ENCODE results near the gene FDXR. TPM values are rescaled to one million over a fixed set of nuclear protein-coding genes. Genes with fewer than 3 reads are reported as not detected.
A peak's percentile ranks its signal among the peaks of the same experiment; 100 is the strongest.

FDXR gene
- total and polyA plus RNA-seq, 4 donors, result 3.9 to 10.1 (median 4.6) TPM

GRCh38 chr17:74874615-74875037 lies 1.8 kb upstream of the FDXR start:
- Histone ChIP-seq H3K9me3 (ENCODE audit: control insufficient read depth in 4 of 4, low read length in 3 of 4) (no peaks in the 10 kb centered on the region), H3K36me3 (ENCODE audit: control insufficient read depth in 4 of 4, insufficient read depth in 3 of 4, low read depth in 1 of 4, low read length in 3 of 4) (no peaks in the 10 kb centered on the region), H3K27ac (ENCODE audit: low read depth in 1 of 2, low read length in 2 of 2) (no peak overlapping the region), H3K27me3 (ENCODE audit: control insufficient read depth in 4 of 4, insufficient read depth in 4 of 4, low read length in 3 of 4) (no peaks in the 10 kb centered on the region), H3K9ac (ENCODE audit: low read depth in 1 of 2, low read length in 2 of 2) (no peak overlapping the region), H3K4me3 (ENCODE audit: low read depth in 1 of 3, low read length in 3 of 3) (no peak overlapping the region), H3K4me1 (ENCODE audit: control insufficient read depth in 4 of 4, insufficient read depth in 4 of 4, low read length in 3 of 4) (peaks cover 9 to 20% (median 14%) of the 10 kb centered on the region in 4 donors)
- WGBS, result 97% methylated on average over 5 of the region's 5 CpGs
- TF ChIP-seq MAX (IDR thresholded peaks at IDR 0.05), result no peak
- no peak for TF ChIP-seq TAF1 (conservative IDR thresholded peaks at IDR 0.05)
- TF ChIP-seq, protein P1, sequence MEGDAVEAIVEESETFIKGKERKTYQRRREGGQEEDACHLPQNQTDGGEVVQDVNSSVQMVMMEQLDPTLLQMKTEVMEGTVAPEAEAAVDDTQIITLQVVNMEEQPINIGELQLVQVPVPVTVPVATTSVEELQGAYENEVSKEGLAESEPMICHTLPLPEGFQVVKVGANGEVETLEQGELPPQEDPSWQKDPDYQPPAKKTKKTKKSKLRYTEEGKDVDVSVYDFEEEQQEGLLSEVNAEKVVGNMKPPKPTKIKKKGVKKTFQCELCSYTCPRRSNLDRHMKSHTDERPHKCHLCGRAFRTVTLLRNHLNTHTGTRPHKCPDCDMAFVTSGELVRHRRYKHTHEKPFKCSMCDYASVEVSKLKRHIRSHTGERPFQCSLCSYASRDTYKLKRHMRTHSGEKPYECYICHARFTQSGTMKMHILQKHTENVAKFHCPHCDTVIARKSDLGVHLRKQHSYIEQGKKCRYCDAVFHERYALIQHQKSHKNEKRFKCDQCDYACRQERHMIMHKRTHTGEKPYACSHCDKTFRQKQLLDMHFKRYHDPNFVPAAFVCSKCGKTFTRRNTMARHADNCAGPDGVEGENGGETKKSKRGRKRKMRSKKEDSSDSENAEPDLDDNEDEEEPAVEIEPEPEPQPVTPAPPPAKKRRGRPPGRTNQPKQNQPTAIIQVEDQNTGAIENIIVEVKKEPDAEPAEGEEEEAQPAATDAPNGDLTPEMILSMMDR (IDR thresholded peaks at IDR 0.05; ENCODE audit: low read depth, low read length, missing input control), result no peak
- no peak for DNase-seq (ENCODE audit: low spot score)

GRCh38 chr17:74873874-74874614 lies 1.2 kb upstream of the FDXR start:
- H3K27me3 ChIP-seq (ENCODE audit: control insufficient read depth in 4 of 4, insufficient read depth in 4 of 4, low read length in 3 of 4), result no peaks in the 10 kb centered on the region
- H3K27ac ChIP-seq (ENCODE audit: low read depth in 1 of 2, low read length in 2 of 2), result peak overlapping the region; percentile 79 to 83
- peaks cover 9 to 20% (median 14%) of the 10 kb centered on the region in 4 donors for H3K4me1 ChIP-seq (ENCODE audit: control insufficient read depth in 4 of 4, insufficient read depth in 4 of 4, low read length in 3 of 4)
- no peak for TF ChIP-seq SP1 (IDR thresholded peaks at IDR 0.05)
- no peak for TF ChIP-seq GABPA (IDR thresholded peaks at IDR 0.05 in 1 of 2, conservative IDR thresholded peaks at IDR 0.05 in 1 of 2)
- no peak for TF ChIP-seq RXRA (IDR thresholded peaks at IDR 0.05)
- no peak for TF ChIP-seq FOXA2 (IDR thresholded peaks at IDR 0.05)
- TF ChIP-seq HNF4G (IDR thresholded peaks at IDR 0.05), result no peak
- no peak for TF ChIP-seq RAD21 (IDR thresholded peaks at IDR 0.05)
- TF ChIP-seq, protein P2, sequence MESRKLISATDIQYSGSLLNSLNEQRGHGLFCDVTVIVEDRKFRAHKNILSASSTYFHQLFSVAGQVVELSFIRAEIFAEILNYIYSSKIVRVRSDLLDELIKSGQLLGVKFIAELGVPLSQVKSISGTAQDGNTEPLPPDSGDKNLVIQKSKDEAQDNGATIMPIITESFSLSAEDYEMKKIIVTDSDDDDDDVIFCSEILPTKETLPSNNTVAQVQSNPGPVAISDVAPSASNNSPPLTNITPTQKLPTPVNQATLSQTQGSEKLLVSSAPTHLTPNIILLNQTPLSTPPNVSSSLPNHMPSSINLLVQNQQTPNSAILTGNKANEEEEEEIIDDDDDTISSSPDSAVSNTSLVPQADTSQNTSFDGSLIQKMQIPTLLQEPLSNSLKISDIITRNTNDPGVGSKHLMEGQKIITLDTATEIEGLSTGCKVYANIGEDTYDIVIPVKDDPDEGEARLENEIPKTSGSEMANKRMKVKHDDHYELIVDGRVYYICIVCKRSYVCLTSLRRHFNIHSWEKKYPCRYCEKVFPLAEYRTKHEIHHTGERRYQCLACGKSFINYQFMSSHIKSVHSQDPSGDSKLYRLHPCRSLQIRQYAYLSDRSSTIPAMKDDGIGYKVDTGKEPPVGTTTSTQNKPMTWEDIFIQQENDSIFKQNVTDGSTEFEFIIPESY (IDR thresholded peaks at IDR 0.05), result no peak
- TF ChIP-seq TAF1 (conservative IDR thresholded peaks at IDR 0.05), result no peak
- TF ChIP-seq MAX (IDR thresholded peaks at IDR 0.05), result no peak
- TF ChIP-seq JUND (IDR thresholded peaks at IDR 0.05), result no peak
- TF ChIP-seq NR2F2 (IDR thresholded peaks at IDR 0.05), result no peak
- TF ChIP-seq, protein P3, sequence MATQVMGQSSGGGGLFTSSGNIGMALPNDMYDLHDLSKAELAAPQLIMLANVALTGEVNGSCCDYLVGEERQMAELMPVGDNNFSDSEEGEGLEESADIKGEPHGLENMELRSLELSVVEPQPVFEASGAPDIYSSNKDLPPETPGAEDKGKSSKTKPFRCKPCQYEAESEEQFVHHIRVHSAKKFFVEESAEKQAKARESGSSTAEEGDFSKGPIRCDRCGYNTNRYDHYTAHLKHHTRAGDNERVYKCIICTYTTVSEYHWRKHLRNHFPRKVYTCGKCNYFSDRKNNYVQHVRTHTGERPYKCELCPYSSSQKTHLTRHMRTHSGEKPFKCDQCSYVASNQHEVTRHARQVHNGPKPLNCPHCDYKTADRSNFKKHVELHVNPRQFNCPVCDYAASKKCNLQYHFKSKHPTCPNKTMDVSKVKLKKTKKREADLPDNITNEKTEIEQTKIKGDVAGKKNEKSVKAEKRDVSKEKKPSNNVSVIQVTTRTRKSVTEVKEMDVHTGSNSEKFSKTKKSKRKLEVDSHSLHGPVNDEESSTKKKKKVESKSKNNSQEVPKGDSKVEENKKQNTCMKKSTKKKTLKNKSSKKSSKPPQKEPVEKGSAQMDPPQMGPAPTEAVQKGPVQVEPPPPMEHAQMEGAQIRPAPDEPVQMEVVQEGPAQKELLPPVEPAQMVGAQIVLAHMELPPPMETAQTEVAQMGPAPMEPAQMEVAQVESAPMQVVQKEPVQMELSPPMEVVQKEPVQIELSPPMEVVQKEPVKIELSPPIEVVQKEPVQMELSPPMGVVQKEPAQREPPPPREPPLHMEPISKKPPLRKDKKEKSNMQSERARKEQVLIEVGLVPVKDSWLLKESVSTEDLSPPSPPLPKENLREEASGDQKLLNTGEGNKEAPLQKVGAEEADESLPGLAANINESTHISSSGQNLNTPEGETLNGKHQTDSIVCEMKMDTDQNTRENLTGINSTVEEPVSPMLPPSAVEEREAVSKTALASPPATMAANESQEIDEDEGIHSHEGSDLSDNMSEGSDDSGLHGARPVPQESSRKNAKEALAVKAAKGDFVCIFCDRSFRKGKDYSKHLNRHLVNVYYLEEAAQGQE (IDR thresholded peaks at IDR 0.05), result no peak
- TF ChIP-seq YY1 (IDR thresholded peaks at IDR 0.05), result no peak
- TF ChIP-seq HNF4A (conservative IDR thresholded peaks at IDR 0.05), result no peak
- TF ChIP-seq FOXA1 (IDR thresholded peaks at IDR 0.05), result no peak
- TF ChIP-seq, protein P4, sequence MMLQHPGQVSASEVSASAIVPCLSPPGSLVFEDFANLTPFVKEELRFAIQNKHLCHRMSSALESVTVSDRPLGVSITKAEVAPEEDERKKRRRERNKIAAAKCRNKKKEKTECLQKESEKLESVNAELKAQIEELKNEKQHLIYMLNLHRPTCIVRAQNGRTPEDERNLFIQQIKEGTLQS (IDR thresholded peaks at IDR 0.05), result no peak
- TF ChIP-seq EGR1 (IDR thresholded peaks at IDR 0.05; ENCODE audit: low read depth in 2 of 2), result no peak
- TF ChIP-seq, protein P1 (IDR thresholded peaks at IDR 0.05; ENCODE audit: low read depth, low read length, missing input control), result no peak
- peak overlapping the region; percentile 69 to 86 (median 84) for H3K4me3 ChIP-seq (ENCODE audit: low read depth in 1 of 3, low read length in 3 of 3)
- H3K9me3 ChIP-seq (ENCODE audit: control insufficient read depth in 4 of 4, low read length in 3 of 4), result no peaks in the 10 kb centered on the region
- 64% methylated on average over 6 of the region's 6 CpGs for WGBS
- H3K9ac ChIP-seq (ENCODE audit: low read depth in 1 of 2, low read length in 2 of 2), result peak overlapping the region; percentile 73 to 85
- DNase-seq (ENCODE audit: low spot score), result no peak
- H3K36me3 ChIP-seq (ENCODE audit: control insufficient read depth in 4 of 4, insufficient read depth in 3 of 4, low read depth in 1 of 4, low read length in 3 of 4), result no peaks in the 10 kb centered on the region

All from liver (tissue), 9 donors.